Measurements from ENCODE around the gene LIN37.
A peak's percentile ranks its signal among the peaks of the same experiment; 100 is the strongest.
"Not testable (repeated sequence)": the region's sequence is repeated elsewhere in the genome, so short reads cannot be mapped to it uniquely, and the experiment has no call there.

LIN37 gene

GRCh38 chr19:35718345-35719041, 29.9 kb upstream of the LIN37 start:
- no peak for DNase-seq (ENCODE audit: low read depth, low spot score)
- peak overlapping the region; percentile 85 for H3K27ac ChIP-seq

- no peak overlapping the region for H3K27ac ChIP-seq
- DNase-seq (ENCODE audit: low read depth, low spot score): no peak
Observed at GRCh38 chr19:35719402-35720162, 28.8 kb upstream of the LIN37 start.

GRCh38 chr19:35720163-35720524, 28.2 kb upstream of the LIN37 start:
- no peak for DNase-seq (ENCODE audit: low read depth, low spot score)
- H3K27ac ChIP-seq: no peak overlapping the region

GRCh38 chr19:35720648-35721047, 27.7 kb upstream of the LIN37 start:
- no peak for DNase-seq (ENCODE audit: low read depth, low spot score)
- no peak overlapping the region for H3K27ac ChIP-seq

GRCh38 chr19:35721374-35721773, 27.0 kb upstream of the LIN37 start:
- no peak overlapping the region for H3K27ac ChIP-seq
- no peak for DNase-seq (ENCODE audit: low read depth, low spot score)

- DNase-seq (ENCODE audit: low read depth, low spot score): no peak
- H3K27ac ChIP-seq: no peak overlapping the region
Observed at GRCh38 chr19:35722461-35722860, 25.9 kb upstream of the LIN37 start.

- no peak overlapping the region for H3K27ac ChIP-seq
- DNase-seq (ENCODE audit: low read depth, low spot score): no peak
Observed at GRCh38 chr19:35722897-35723296, 25.5 kb upstream of the LIN37 start.

- H3K27ac ChIP-seq: no peak overlapping the region
- DNase-seq (ENCODE audit: low read depth, low spot score): no peak
Observed at GRCh38 chr19:35723671-35724070, 24.7 kb upstream of the LIN37 start.

- DNase-seq (ENCODE audit: low read depth, low spot score); H3K27ac ChIP-seq: not testable (repeated sequence)
Observed at GRCh38 chr19:35724132-35724531, 24.2 kb upstream of the LIN37 start.

GRCh38 chr19:35724560-35724959, 23.8 kb upstream of the LIN37 start:
- H3K27ac ChIP-seq: no peak overlapping the region
- no peak for DNase-seq (ENCODE audit: low read depth, low spot score)

- H3K27ac ChIP-seq: no peak overlapping the region
Observed at GRCh38 chr19:35725216-35725861, 23.0 kb upstream of the LIN37 start.

GRCh38 chr19:35727053-35727955, 21.1 kb upstream of the LIN37 start:
- H3K27ac ChIP-seq: no peak overlapping the region
- no peak for DNase-seq (ENCODE audit: low read depth, low spot score)

More at GRCh38 chr19:35725216-35725861, 23.0 kb upstream of the LIN37 start:
- no peak for DNase-seq (ENCODE audit: low read depth, low spot score)

GRCh38 chr19:35727956-35728706, 20.2 kb upstream of the LIN37 start:
- no peak overlapping the region for H3K27ac ChIP-seq
- no peak for DNase-seq (ENCODE audit: low read depth, low spot score)

GRCh38 chr19:35729021-35729420, 19.4 kb upstream of the LIN37 start:
- DNase-seq (ENCODE audit: low read depth, low spot score): no peak
- no peak overlapping the region for H3K27ac ChIP-seq

GRCh38 chr19:35729763-35730162, 18.6 kb upstream of the LIN37 start:
- no peak for DNase-seq (ENCODE audit: low read depth, low spot score)
- no peak overlapping the region for H3K27ac ChIP-seq

- no peak overlapping the region for H3K27ac ChIP-seq
- no peak for DNase-seq (ENCODE audit: low read depth, low spot score)
Observed at GRCh38 chr19:35730326-35730725, 18.1 kb upstream of the LIN37 start.

- no peak overlapping the region for H3K27ac ChIP-seq
- no peak for DNase-seq (ENCODE audit: low read depth, low spot score)
Observed at GRCh38 chr19:35731353-35731752, 17.0 kb upstream of the LIN37 start.

GRCh38 chr19:35731779-35732405, 16.5 kb upstream of the LIN37 start:
- no peak overlapping the region for H3K27ac ChIP-seq
- DNase-seq (ENCODE audit: low read depth, low spot score): no peak

GRCh38 chr19:35732540-35733179, 15.7 kb upstream of the LIN37 start:
- no peak overlapping the region for H3K27ac ChIP-seq
- DNase-seq (ENCODE audit: low read depth, low spot score): no peak

Measured in epithelial cell of prostate (primary cell).